Measurements from ENCODE around the gene CRTAC1.

Gene CRTAC1

DNA sequence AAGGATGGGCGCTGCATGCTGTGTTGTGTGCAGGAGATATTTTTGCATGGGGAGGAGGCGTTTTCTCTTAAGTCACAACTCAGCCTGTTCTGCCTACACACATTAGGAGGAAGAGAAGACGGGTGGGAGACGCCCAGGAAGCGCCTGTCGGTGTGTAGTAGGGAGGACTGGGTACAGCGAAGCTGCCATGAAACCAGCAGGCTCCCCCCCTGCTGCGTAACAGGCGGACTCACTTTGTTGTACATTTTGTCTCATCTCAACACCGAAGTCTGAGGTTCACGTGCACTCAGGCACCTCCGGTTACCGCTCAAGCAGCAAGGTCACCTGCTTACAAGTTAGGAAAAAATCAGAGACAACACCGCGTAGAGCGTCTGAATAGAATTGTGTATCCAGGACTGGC is 56.3 kb downstream of the CRTAC1 start:
- no peak for DNase-seq

- peak; percentile 82 for DNase-seq
These were observed 60.8 kb downstream of the CRTAC1 start for GRCh38 chr10:97969538-97970079.

GRCh38 chr10:97964748-97965147 is 65.7 kb downstream of the CRTAC1 start:
- DNase-seq = peak; percentile 25

DNA sequence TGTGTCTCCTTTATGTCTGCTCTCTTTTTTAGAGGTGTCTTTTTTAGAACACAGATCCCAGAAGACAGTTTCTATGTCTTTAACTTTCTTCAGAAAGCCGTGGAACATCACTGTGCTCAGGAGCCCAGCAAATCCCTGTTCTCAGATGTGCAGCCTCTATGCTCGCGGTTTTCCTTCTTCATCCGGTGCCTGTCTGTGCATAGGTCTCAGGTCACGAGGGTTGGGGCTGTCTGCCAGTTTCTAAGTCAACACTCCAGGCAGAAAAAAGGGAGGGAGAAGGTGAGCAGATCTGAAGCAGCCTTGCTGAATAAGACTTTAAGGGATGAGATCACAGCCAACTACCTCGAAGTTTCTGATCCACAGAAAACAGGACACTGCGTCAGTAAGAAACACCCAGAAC is 68.5 kb downstream of the CRTAC1 start:
- DNase-seq = no peak

GRCh38 chr10:97960269-97961056 is 70.0 kb downstream of the CRTAC1 start:
- peak; percentile 2 for DNase-seq

- no peak for DNase-seq
These were observed 81.0 kb downstream of the CRTAC1 start for GRCh38 chr10:97949462-97949861.

GRCh38 chr10:97948822-97949221 is 81.6 kb downstream of the CRTAC1 start:
- DNase-seq = peak; percentile 81

- DNase-seq = no peak
These were observed 85.6 kb downstream of the CRTAC1 start for GRCh38 chr10:97944772-97945171.

- DNase-seq = peak; percentile 14
These were observed 87.1 kb downstream of the CRTAC1 start for GRCh38 chr10:97943294-97943693.

DNA sequence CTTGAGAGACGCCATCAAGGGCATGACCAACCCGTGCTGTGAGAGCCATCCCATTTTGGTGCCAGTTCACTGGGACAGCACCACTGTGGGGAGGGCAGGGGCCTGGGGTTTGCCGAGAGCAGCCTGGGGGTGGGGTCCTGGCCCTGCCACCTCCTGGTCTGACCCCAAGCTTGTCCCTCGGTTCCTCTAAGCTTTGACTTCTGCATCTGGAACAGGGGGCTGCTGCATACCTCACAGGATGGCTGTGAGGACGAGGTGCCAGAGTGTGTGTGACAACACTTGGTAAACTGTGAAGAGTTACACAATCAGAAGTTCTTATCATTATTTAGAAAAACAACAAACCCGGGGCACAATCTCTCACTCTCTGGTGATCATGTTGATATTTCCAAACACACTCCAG is 89.9 kb downstream of the CRTAC1 start:
- no peak for DNase-seq

DNA sequence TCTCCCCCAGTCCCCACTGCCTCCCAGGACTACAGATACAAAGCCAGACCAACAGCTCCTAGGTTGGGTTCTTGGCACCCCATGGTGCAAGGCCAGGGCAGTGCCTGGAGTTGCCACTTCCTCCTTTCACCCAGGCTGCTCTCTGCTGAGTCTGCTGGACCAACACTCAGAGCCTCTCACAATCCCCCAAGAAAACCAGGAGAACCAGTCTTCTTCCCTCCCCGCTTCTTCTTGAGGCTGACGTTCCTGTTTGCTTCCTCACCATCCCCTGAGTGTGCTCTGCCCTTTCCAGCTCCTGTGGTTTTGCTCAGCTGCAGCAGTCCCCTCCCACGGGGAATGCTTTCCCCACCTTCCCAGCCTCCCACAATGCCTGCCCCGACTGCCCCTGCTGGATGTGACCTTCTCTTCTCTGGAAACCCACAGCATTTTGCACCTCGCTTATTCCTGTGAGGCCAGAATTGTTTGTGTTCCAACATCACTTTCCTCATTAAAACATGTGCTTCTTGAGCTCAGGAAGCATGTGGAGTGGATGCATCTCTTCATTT is 90.9 kb downstream of the CRTAC1 start:
- DNase-seq = no peak

- DNase-seq = no peak
These were observed 92.5 kb downstream of the CRTAC1 start for GRCh38 chr10:97937928-97938327.

DNA sequence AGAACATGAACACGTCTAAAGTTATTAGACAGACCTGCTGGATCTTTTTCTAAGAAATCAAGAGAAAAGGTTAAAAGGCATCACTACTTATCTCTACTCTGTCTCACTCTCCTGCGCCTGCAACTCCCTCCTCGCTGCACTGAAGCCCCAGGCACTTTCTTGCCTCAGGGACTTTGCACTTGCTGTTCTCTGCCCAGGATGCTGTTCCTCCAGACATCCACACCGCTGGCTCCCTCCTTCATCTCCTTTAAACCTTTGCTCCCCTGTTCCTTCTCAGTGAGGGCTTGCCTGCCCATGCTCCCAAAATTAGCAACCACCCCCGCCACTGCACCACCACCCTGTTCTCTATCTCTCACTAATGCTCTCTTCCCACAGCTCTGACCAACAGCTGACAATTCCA is 93.4 kb downstream of the CRTAC1 start:
- DNase-seq = no peak

DNA sequence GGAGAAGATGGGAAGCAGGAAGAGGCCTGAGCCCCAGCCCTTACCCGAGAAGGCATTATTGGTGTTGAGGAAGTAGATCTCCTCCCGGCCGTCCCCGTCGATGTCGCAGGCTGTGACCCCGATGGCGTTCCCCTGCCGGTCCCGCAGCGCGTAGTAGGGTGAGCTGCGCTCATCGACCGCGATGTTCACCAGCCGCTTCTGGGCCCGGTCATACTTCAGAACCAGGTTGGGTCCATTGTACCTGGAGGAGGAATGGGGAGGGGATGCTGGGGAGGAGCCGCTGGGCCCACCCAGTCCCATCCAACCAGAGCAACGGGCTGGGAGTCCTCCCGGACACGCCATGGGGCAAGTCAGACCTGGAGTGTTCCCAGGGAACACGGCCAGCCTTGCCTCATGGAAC is 94.3 kb downstream of the CRTAC1 start:
- DNase-seq = no peak

- no peak for DNase-seq
These were observed 97.4 kb downstream of the CRTAC1 start for GRCh38 chr10:97932932-97933530.

GRCh38 chr10:97931041-97931440 is 99.4 kb downstream of the CRTAC1 start:
- DNase-seq = no peak

- no peak for DNase-seq
These were observed 101.5 kb downstream of the CRTAC1 start for GRCh38 chr10:97928897-97929296.

GRCh38 chr10:97927622-97928021 is 102.8 kb downstream of the CRTAC1 start:
- DNase-seq = no peak

- DNase-seq = no peak
These were observed 104.4 kb downstream of the CRTAC1 start for GRCh38 chr10:97926055-97926454.

GRCh38 chr10:97925308-97925938 is 105.0 kb downstream of the CRTAC1 start:
- no peak for DNase-seq

GRCh38 chr10:97924678-97925077 is 105.7 kb downstream of the CRTAC1 start:
- no peak for DNase-seq

DNA sequence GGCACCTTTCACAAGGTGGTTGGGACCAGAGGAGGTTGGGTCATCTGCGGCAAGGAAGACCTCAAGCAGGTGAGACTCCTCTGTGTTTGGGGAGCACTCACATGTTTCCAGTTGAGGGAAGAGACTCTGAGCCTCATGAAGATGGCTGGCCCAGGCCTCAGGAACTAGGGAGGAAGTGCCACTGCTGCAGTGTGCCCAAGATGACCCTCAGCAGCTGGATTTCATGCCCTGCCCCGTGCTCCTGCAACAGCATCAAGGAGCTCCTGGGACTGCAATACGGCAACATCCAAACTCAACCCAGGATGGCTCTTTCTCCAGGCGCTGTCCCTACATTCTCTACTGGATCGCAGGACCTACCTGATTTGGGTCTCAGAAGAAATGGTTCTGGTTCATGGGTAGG is 106.9 kb downstream of the CRTAC1 start:
- no peak for DNase-seq

GRCh38 chr10:97923057-97923456 is 107.4 kb downstream of the CRTAC1 start:
- no peak for DNase-seq
